ENCODE data around the gene NHLRC1. TPM values are rescaled to one million over a fixed set of nuclear protein-coding genes. Genes with fewer than 3 reads are reported as not detected.
A peak's percentile ranks its signal among the peaks of the same experiment; 100 is the strongest.

NHLRC1 gene
- total and polyA plus RNA-seq, 4 donors, result 2.4 to 3.5 (median 3.1) TPM

GRCh38 chr6:18118330-18118729 lies 4.1 kb downstream of the NHLRC1 start:
- H3K27me3 ChIP-seq (ENCODE audit: control insufficient read depth, insufficient read depth, low read length), result no peaks in the 10 kb centered on the region
- no peak overlapping the region for H3K4me3 ChIP-seq (ENCODE audit: low read depth, low read length)
- WGBS (ENCODE audit: insufficient coverage), result 92% methylated on average over 1 of the region's 3 CpGs
- peaks cover 15% of the 10 kb centered on the region for H3K4me1 ChIP-seq (ENCODE audit: control insufficient read depth, insufficient read depth, low read length)
- no peak overlapping the region for H3K27ac ChIP-seq (ENCODE audit: low read depth, low read length)
- no peaks in the 10 kb centered on the region for H3K36me3 ChIP-seq (ENCODE audit: control insufficient read depth, insufficient read depth, low read length)
- peaks cover 6% of the 10 kb centered on the region for H3K9me3 ChIP-seq (ENCODE audit: control insufficient read depth, insufficient read depth, low read length)
- DNase-seq (ENCODE audit: low read depth in 4 of 6, low spot score in 6 of 6), result no peak

DNA sequence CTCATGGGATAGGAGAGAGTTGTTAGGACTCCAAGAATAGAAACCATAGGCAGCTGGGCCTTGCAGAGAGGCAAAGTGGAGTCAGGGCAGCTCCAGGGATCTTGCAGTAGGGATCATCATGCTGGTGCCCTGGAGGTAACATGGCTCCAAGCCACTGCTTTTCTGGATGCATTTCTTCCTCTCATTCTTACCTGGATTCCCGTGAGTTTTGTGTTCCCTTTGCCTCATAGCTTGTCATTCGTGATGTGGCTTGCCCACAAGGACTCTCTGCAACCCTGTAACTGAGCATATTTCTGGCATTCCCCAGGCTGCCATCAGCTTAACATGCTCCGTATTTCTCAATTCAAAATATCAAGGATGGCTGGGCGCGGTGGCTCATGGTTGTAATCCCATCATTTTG lies 5.3 kb downstream of the NHLRC1 start:
- Histone ChIP-seq H3K27ac (ENCODE audit: low read depth, low read length) (no peak overlapping the region), H3K9me3 (ENCODE audit: control insufficient read depth, insufficient read depth, low read length) (peaks cover 6% of the 10 kb centered on the region), H3K4me3 (ENCODE audit: low read depth, low read length) (no peak overlapping the region), H3K27me3 (ENCODE audit: control insufficient read depth, insufficient read depth, low read length) (no peaks in the 10 kb centered on the region), H3K36me3 (ENCODE audit: control insufficient read depth, insufficient read depth, low read length) (no peaks in the 10 kb centered on the region), H3K4me1 (ENCODE audit: control insufficient read depth, insufficient read depth, low read length) (peaks cover 6% of the 10 kb centered on the region)
- no peak for DNase-seq (ENCODE audit: low read depth in 4 of 6, low spot score in 6 of 6)
- 84% methylated on average over 5 of the region's 5 CpGs for WGBS (ENCODE audit: insufficient coverage)

GRCh38 chr6:18115356-18115755 lies 7.1 kb downstream of the NHLRC1 start:
- DNase-seq (ENCODE audit: low read depth in 4 of 6, low spot score in 6 of 6), result no peak
- H3K27ac ChIP-seq (ENCODE audit: low read depth, low read length), result no peak overlapping the region
- H3K9me3 ChIP-seq (ENCODE audit: control insufficient read depth, insufficient read depth, low read length), result peaks cover 3% of the 10 kb centered on the region
- H3K36me3 ChIP-seq (ENCODE audit: control insufficient read depth, insufficient read depth, low read length), result no peaks in the 10 kb centered on the region
- no peaks in the 10 kb centered on the region for H3K4me1 ChIP-seq (ENCODE audit: control insufficient read depth, insufficient read depth, low read length)
- 100% methylated on average over 1 of the region's 2 CpGs for whole genome bisulfite sequencing (ENCODE audit: insufficient coverage)
- H3K27me3 ChIP-seq (ENCODE audit: control insufficient read depth, insufficient read depth, low read length), result no peaks in the 10 kb centered on the region
- H3K4me3 ChIP-seq (ENCODE audit: low read depth, low read length), result no peak overlapping the region

DNA sequence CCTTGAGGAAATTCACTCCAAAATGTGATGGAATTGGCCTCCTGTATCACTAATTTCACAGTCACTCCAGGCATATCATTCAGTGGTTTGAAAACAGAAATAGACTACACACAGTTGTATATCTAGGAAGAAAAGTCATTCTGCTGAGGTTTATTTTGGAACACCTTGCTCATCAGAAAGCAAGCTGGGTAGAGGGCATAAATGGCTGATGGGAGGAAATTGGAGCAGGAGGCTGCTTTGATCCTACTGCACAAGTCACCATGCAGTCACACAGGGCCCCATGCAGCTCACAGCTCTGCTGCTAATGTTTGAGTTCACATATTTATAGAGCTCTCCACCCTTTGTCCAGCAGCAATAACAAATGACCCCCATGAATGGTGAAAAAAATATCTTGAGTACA lies 12.3 kb downstream of the NHLRC1 start:
- Histone ChIP-seq H3K36me3 (ENCODE audit: control insufficient read depth, insufficient read depth, low read length) (no peaks in the 10 kb centered on the region), H3K9me3 (ENCODE audit: control insufficient read depth, insufficient read depth, low read length) (peaks cover 4% of the 10 kb centered on the region), H3K27ac (ENCODE audit: low read depth, low read length) (no peak overlapping the region), H3K4me1 (ENCODE audit: control insufficient read depth, insufficient read depth, low read length) (no peaks in the 10 kb centered on the region), H3K27me3 (ENCODE audit: control insufficient read depth, insufficient read depth, low read length) (no peaks in the 10 kb centered on the region), H3K4me3 (ENCODE audit: low read depth, low read length) (no peak overlapping the region)
- DNase-seq (ENCODE audit: low read depth in 4 of 6, low spot score in 6 of 6), result peak in 1 of 6 donors; percentile 6

- H3K4me3 ChIP-seq (ENCODE audit: low read depth, low read length), result no peak overlapping the region
- H3K9me3 ChIP-seq (ENCODE audit: control insufficient read depth, insufficient read depth, low read length), result peaks cover 4% of the 10 kb centered on the region
- no peak overlapping the region for H3K27ac ChIP-seq (ENCODE audit: low read depth, low read length)
- no peak for DNase-seq (ENCODE audit: low read depth in 4 of 6, low spot score in 6 of 6)
- no peaks in the 10 kb centered on the region for H3K27me3 ChIP-seq (ENCODE audit: control insufficient read depth, insufficient read depth, low read length)
- H3K36me3 ChIP-seq (ENCODE audit: control insufficient read depth, insufficient read depth, low read length), result no peaks in the 10 kb centered on the region
- no peaks in the 10 kb centered on the region for H3K4me1 ChIP-seq (ENCODE audit: control insufficient read depth, insufficient read depth, low read length)
- no CpG with 5 or more reads among the region's 1 CpG for WGBS (ENCODE audit: insufficient coverage)
Observed at GRCh38 chr6:18107061-18107460, 15.4 kb downstream of the NHLRC1 start.

DNA sequence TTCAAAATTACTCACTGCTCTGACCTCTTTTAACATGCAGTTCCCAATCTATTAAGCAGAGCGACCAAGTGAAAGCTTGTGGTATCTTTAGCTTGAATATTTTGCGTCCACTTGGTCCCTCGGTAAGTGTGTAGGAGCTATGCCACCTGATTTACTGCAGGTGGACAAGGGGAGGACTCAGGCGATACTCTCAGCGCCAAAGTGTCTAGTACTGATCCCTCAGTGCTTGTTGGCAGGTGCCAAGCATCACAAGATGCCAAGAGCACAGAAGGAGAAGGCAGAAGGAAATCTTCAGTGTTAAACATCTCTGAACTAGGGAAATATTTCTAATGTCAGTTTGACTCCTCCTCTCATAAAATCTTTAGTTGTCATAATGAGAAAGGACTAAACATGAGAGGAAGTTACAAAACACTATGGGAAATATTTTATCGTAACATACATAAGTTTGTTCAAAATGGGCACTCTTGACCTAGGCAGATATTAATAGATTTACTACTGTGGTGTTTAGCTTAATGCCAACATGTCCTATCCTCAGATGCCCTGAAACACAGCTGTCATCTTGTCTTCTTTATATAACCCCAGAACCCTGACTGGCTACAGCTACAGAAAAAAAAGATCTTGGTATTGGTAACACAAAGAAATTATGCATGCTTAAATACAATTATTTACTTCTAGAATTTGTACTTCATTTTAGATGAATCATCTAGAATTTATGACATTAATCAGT lies 19.5 kb downstream of the NHLRC1 start:
- Histone ChIP-seq H3K27ac (ENCODE audit: low read depth, low read length) (no peak overlapping the region), H3K4me3 (ENCODE audit: low read depth, low read length) (no peak overlapping the region), H3K27me3 (ENCODE audit: control insufficient read depth, insufficient read depth, low read length) (no peaks in the 10 kb centered on the region), H3K36me3 (ENCODE audit: control insufficient read depth, insufficient read depth, low read length) (no peaks in the 10 kb centered on the region), H3K4me1 (ENCODE audit: control insufficient read depth, insufficient read depth, low read length) (no peaks in the 10 kb centered on the region), H3K9me3 (ENCODE audit: control insufficient read depth, insufficient read depth, low read length) (peaks cover 4% of the 10 kb centered on the region)
- DNase-seq (ENCODE audit: low read depth in 4 of 6, low spot score in 6 of 6), result no peak
- 88% methylated on average over 3 of the region's 6 CpGs for WGBS (ENCODE audit: insufficient coverage)

DNA sequence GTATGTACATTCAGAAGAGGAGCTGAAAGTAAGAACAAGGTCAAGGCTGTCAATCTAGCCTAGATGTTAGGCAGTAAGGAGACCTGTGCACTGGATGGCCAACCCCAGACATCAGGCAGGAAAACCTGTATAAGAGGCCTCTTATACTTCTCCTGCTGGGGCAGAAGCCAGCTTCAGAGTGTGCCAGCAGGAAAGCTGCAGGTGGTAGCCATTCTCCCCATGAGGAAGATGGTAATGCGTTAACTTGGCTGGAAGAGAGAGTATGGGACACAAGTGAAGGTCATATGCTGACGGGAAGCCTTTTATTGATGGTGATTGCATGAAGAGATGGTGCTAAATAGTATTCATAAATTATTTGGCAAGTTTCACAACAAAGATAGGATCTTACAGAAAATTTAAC lies 20.6 kb downstream of the NHLRC1 start:
- Histone ChIP-seq H3K36me3 (ENCODE audit: control insufficient read depth, insufficient read depth, low read length) (no peaks in the 10 kb centered on the region), H3K4me1 (ENCODE audit: control insufficient read depth, insufficient read depth, low read length) (no peaks in the 10 kb centered on the region), H3K4me3 (ENCODE audit: low read depth, low read length) (no peak overlapping the region), H3K27me3 (ENCODE audit: control insufficient read depth, insufficient read depth, low read length) (no peaks in the 10 kb centered on the region), H3K9me3 (ENCODE audit: control insufficient read depth, insufficient read depth, low read length) (no peaks in the 10 kb centered on the region), H3K27ac (ENCODE audit: low read depth, low read length) (no peak overlapping the region)
- WGBS (ENCODE audit: insufficient coverage), result 100% methylated on average over 1 of the region's 2 CpGs
- DNase-seq (ENCODE audit: low read depth in 4 of 6, low spot score in 6 of 6), result no peak

- H3K4me1 ChIP-seq (ENCODE audit: control insufficient read depth, insufficient read depth, low read length), result no peaks in the 10 kb centered on the region
- no peak for DNase-seq (ENCODE audit: low read depth in 4 of 6, low spot score in 6 of 6)
- H3K27ac ChIP-seq (ENCODE audit: low read depth, low read length), result no peak overlapping the region
- H3K9me3 ChIP-seq (ENCODE audit: control insufficient read depth, insufficient read depth, low read length), result no peaks in the 10 kb centered on the region
- WGBS (ENCODE audit: insufficient coverage), result no CpG with 5 or more reads among the region's 1 CpG
- no peaks in the 10 kb centered on the region for H3K36me3 ChIP-seq (ENCODE audit: control insufficient read depth, insufficient read depth, low read length)
- H3K27me3 ChIP-seq (ENCODE audit: control insufficient read depth, insufficient read depth, low read length), result no peaks in the 10 kb centered on the region
- no peak overlapping the region for H3K4me3 ChIP-seq (ENCODE audit: low read depth, low read length)
Observed at GRCh38 chr6:18101271-18101670, 21.2 kb downstream of the NHLRC1 start.

DNA sequence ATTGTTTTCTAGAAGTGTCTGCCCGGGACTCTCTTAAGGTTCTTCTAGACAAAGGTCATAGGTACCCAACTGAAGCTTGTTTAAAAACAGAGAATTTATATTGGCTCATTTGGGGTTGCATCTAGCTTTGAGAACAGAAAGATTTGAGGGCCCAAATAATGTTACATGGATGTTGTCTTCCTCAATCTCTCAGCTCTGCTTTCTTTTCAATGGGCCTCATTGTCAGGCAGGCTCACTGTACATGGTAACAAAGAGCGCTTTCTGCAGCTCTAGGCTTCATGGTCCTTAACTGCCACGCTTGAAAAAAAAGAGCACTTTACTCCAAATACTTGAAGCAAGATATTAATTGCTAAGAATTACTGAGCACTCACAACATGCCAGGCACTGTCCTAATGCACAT lies 22.2 kb downstream of the NHLRC1 start:
- Histone ChIP-seq H3K27ac (ENCODE audit: low read depth, low read length) (peak overlapping the region; percentile 58), H3K9me3 (ENCODE audit: control insufficient read depth, insufficient read depth, low read length) (no peaks in the 10 kb centered on the region), H3K4me1 (ENCODE audit: control insufficient read depth, insufficient read depth, low read length) (no peaks in the 10 kb centered on the region), H3K36me3 (ENCODE audit: control insufficient read depth, insufficient read depth, low read length) (no peaks in the 10 kb centered on the region), H3K4me3 (ENCODE audit: low read depth, low read length) (no peak overlapping the region), H3K27me3 (ENCODE audit: control insufficient read depth, insufficient read depth, low read length) (no peaks in the 10 kb centered on the region)
- peak in 3 of 6 donors; percentile 9 to 47 (median 29) for DNase-seq (ENCODE audit: low read depth in 4 of 6, low spot score in 6 of 6)
- 32% methylated on average over 3 of the region's 3 CpGs for WGBS (ENCODE audit: insufficient coverage)

DNA sequence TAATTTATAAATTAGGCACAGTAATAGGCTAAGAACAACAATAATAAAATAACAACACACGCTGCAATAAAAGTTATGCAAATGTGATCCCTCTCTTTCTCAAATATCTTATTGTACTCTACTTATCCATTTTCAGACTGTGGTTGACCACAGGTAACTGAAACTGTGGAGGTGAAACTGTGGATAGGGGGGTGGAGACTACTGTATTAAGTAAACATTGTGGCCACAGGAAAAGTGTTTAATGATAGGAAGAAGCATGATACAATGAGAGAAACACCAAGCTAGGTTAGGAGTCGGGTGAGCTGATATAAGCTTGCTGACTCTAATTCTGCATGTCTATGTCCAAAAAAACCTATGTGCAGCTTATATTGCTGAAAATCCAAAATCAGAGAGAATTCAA lies 23.0 kb downstream of the NHLRC1 start:
- Histone ChIP-seq H3K27ac (ENCODE audit: low read depth, low read length) (peak overlapping the region; percentile 58), H3K4me3 (ENCODE audit: low read depth, low read length) (no peak overlapping the region), H3K36me3 (ENCODE audit: control insufficient read depth, insufficient read depth, low read length) (no peaks in the 10 kb centered on the region), H3K27me3 (ENCODE audit: control insufficient read depth, insufficient read depth, low read length) (no peaks in the 10 kb centered on the region), H3K4me1 (ENCODE audit: control insufficient read depth, insufficient read depth, low read length) (no peaks in the 10 kb centered on the region), H3K9me3 (ENCODE audit: control insufficient read depth, insufficient read depth, low read length) (no peaks in the 10 kb centered on the region)
- WGBS (ENCODE audit: insufficient coverage), result 88% methylated on average over 1 of the region's 2 CpGs
- no peak for DNase-seq (ENCODE audit: low read depth in 4 of 6, low spot score in 6 of 6)
